ENCODE measurements around the gene DVL1. TPM values are rescaled to one million over a fixed set of nuclear protein-coding genes. Genes with fewer than 3 reads are reported as not detected.

Gene DVL1
- total and polyA plus RNA-seq, 9 of the 15 experiments (the other 6 are each of a cell fraction or from before 2014, with no cell fraction given), result 0.62 to 135 (median 24.3) TPM

DNA sequence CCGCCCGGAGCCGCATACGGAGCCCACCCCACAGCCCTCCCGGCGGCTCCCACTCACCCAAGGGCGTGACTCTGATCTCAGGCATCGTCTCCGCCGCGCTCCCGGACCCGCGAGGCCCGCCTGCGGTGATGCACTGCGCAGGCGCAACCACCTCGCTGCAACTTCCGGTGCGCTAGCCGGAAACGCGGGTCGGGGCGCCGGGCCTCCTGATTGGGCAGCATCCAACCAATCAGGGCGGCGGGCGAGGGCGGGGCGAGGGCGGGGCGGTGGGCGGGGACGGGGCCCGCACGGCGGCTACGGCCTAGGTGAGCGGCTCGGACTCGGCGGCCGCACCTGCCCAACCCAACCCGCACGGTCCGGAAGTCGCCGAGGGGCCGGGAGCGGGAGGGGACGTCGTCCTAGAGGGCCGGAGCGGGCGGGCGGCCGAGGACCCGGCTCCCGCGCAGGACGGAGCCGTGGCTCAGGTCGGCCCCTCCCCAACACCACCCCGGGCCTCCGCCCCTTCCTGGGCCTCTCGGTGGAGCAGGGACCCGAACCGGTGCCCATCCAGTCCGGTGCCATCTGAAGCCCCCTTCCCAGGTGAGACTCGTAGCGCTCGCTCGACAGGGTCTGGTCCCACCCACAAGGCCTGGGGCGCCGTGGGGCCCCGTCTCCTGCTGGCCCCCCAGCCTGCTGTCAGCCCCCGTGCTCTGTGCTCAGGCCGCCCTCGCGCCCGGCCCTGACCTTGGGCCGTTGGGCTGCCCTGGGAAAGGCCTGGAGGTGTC is 24.5 kb downstream of the DVL1 start, which contains the start of the genes CPTP and INTS11 (continued):
- TF ChIP-seq SAP30 (IDR thresholded peaks at IDR 0.05; ENCODE audit: borderline replicate concordance, insufficient read depth, low read depth, low read length, poor library complexity, severe bottlenecking) (peak; percentile 77), ZBTB1 (CRISPR knock-in tag; IDR thresholded peaks at IDR 0.05; ENCODE audit: borderline replicate concordance, low read depth) (0 out of 2 replicates have a peak, but pooled peaks have one; percentile 20), GATAD2A (IDR thresholded peaks at IDR 0.05) (no peak), MTF1 (CRISPR knock-in tag; IDR thresholded peaks at IDR 0.05; ENCODE audit: borderline replicate concordance) (no peak), ZNF764 (CRISPR knock-in tag; IDR thresholded peaks at IDR 0.05; ENCODE audit: low read depth) (0 out of 2 replicates have a peak, but pooled peaks have one; percentile 55), MED1 (CRISPR knock-in tag; IDR thresholded peaks at IDR 0.05; ENCODE audit: borderline replicate concordance) (no peak), PPARD (CRISPR knock-in tag; IDR thresholded peaks at IDR 0.05) (no peak), KDM2B (CRISPR knock-in tag; IDR thresholded peaks at IDR 0.05) (0 out of 2 replicates have a peak, but pooled peaks have one; percentile 35), CREM (IDR thresholded peaks at IDR 0.05; ENCODE audit: low read depth) (peak; percentile 71), ZNF695 (CRISPR knock-in tag; IDR thresholded peaks at IDR 0.05) (no peak), L3MBTL2 (IDR thresholded peaks at IDR 0.05) (peak; percentile 86), MYC (IDR thresholded peaks at IDR 0.05; ENCODE audit: low read depth, low read length) (peak; percentile 75), MYC (CRISPR knock-in tag; IDR thresholded peaks at IDR 0.05; ENCODE audit: borderline replicate concordance, low read depth) (0 out of 2 replicates have a peak, but pooled peaks have one; percentile 40), RB1 (IDR thresholded peaks at IDR 0.05; ENCODE audit: low read depth) (peak; percentile 75), ZSCAN29 (IDR thresholded peaks at IDR 0.05) (no peak), SP2 (IDR thresholded peaks at IDR 0.05; ENCODE audit: extremely low read depth, low read depth, low read length, poor library complexity, severe bottlenecking) (peak; percentile 39), TCFL5 (CRISPR knock-in tag; conservative IDR thresholded peaks at IDR 0.05) (no peak), KDM5B (IDR thresholded peaks at IDR 0.05; ENCODE audit: insufficient replicate concordance, low read depth, low read length) (peak; percentile 68), HDAC1 (IDR thresholded peaks at IDR 0.05) (peak in 1 of 2 experiments; percentile 69; a peak in 2 of 4 replicates), ERF (CRISPR knock-in tag; IDR thresholded peaks at IDR 0.05) (0 out of 2 replicates have a peak, but pooled peaks have one; percentile 39)
- TF ChIP-seq, protein P1, sequence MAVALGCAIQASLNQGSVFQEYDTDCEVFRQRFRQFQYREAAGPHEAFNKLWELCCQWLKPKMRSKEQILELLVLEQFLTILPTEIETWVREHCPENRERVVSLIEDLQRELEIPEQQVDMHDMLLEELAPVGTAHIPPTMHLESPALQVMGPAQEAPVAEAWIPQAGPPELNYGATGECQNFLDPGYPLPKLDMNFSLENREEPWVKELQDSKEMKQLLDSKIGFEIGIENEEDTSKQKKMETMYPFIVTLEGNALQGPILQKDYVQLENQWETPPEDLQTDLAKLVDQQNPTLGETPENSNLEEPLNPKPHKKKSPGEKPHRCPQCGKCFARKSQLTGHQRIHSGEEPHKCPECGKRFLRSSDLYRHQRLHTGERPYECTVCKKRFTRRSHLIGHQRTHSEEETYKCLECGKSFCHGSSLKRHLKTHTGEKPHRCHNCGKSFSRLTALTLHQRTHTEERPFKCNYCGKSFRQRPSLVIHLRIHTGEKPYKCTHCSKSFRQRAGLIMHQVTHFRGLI (CRISPR knock-in tag; IDR thresholded peaks at IDR 0.05), result no peak
- TF ChIP-seq, protein P2, sequence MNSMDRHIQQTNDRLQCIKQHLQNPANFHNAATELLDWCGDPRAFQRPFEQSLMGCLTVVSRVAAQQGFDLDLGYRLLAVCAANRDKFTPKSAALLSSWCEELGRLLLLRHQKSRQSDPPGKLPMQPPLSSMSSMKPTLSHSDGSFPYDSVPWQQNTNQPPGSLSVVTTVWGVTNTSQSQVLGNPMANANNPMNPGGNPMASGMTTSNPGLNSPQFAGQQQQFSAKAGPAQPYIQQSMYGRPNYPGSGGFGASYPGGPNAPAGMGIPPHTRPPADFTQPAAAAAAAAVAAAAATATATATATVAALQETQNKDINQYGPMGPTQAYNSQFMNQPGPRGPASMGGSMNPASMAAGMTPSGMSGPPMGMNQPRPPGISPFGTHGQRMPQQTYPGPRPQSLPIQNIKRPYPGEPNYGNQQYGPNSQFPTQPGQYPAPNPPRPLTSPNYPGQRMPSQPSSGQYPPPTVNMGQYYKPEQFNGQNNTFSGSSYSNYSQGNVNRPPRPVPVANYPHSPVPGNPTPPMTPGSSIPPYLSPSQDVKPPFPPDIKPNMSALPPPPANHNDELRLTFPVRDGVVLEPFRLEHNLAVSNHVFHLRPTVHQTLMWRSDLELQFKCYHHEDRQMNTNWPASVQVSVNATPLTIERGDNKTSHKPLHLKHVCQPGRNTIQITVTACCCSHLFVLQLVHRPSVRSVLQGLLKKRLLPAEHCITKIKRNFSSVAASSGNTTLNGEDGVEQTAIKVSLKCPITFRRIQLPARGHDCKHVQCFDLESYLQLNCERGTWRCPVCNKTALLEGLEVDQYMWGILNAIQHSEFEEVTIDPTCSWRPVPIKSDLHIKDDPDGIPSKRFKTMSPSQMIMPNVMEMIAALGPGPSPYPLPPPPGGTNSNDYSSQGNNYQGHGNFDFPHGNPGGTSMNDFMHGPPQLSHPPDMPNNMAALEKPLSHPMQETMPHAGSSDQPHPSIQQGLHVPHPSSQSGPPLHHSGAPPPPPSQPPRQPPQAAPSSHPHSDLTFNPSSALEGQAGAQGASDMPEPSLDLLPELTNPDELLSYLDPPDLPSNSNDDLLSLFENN (IDR thresholded peaks at IDR 0.05; ENCODE audit: low read depth in 2 of 2, low read length in 2 of 2), result no peak
